NCI-H524 (cell line): ENCODE measurements around the gene CDYL.
"Not testable (repeated sequence)": the region's sequence is repeated elsewhere in the genome, so short reads cannot be mapped to it uniquely, and the experiment has no call there.

Source experiments
- DNase-seq, 2 experiments: peaks; one replicate each; lab custom pipeline; 2025; lab: John Stamatoyannopoulos, UW

CDYL gene

GRCh38 chr6:4846387-4846786 lies 70.2 kb downstream of the CDYL start:
- DNase-seq, result no peak

- DNase-seq, result peak in 1 of 2 experiments; percentile 25
These were observed 72.3 kb downstream of the CDYL start for GRCh38 chr6:4848382-4849068.

GRCh38 chr6:4849226-4850022 lies 73.2 kb downstream of the CDYL start:
- no peak for DNase-seq

GRCh38 chr6:4851035-4851434 lies 74.8 kb downstream of the CDYL start:
- DNase-seq, result no peak

- DNase-seq, result not testable (repeated sequence)
These were observed 76.0 kb downstream of the CDYL start for GRCh38 chr6:4852186-4852585.

GRCh38 chr6:4852938-4853337 lies 76.7 kb downstream of the CDYL start:
- DNase-seq, result no peak

GRCh38 chr6:4853349-4853748 lies 77.1 kb downstream of the CDYL start:
- DNase-seq, result no peak

GRCh38 chr6:4853782-4854511 lies 77.7 kb downstream of the CDYL start:
- no peak for DNase-seq

GRCh38 chr6:4856785-4857184 lies 80.6 kb downstream of the CDYL start:
- no peak for DNase-seq

GRCh38 chr6:4858194-4859015 lies 82.2 kb downstream of the CDYL start:
- DNase-seq, result no peak

- DNase-seq, result no peak
These were observed 84.2 kb downstream of the CDYL start for GRCh38 chr6:4860387-4860786.

- DNase-seq, result no peak
These were observed 85.4 kb downstream of the CDYL start for GRCh38 chr6:4861564-4861963.

GRCh38 chr6:4864519-4864918 lies 88.3 kb downstream of the CDYL start:
- DNase-seq, result no peak

GRCh38 chr6:4865006-4865405 lies 88.8 kb downstream of the CDYL start:
- DNase-seq, result not testable (repeated sequence)

GRCh38 chr6:4870821-4871494 lies 94.8 kb downstream of the CDYL start:
- no peak for DNase-seq

- DNase-seq, result no peak
These were observed 95.6 kb downstream of the CDYL start for GRCh38 chr6:4871825-4872224.

GRCh38 chr6:4872841-4873240 lies 96.6 kb downstream of the CDYL start:
- no peak for DNase-seq

- DNase-seq, result no peak
These were observed 97.7 kb downstream of the CDYL start for GRCh38 chr6:4873928-4874327.

- DNase-seq, result no peak
These were observed 103.6 kb downstream of the CDYL start for GRCh38 chr6:4879741-4880275.

- DNase-seq, result no peak
These were observed 104.2 kb downstream of the CDYL start for GRCh38 chr6:4880363-4880762.

- no peak for DNase-seq
These were observed 107.1 kb downstream of the CDYL start for GRCh38 chr6:4883298-4883697.
